Effector memory CD8-positive, alpha-beta T cell (primary cell): ENCODE measurements around the gene HSPE1.
"Not testable (repeated sequence)": the region's sequence is repeated elsewhere in the genome, so short reads cannot be mapped to it uniquely, and the experiment has no call there.

Source experiments
- ATAC-seq: fragments of 150-1000 bp; cut with Tn5 transposase; replicated peaks from 2 replicates; pipeline ENCODE4 v1.10.0; 2021; ENCODE audit warnings: mild to moderate bottlenecking, moderate library complexity
- DNase-seq, 3 experiments: peaks; one replicate each; pipeline ENCODE4 v3.0.0; 2021
- H3K27ac Mint-ChIP-seq, 2 donors: one replicate each; pipeline ENCODE4 v1.8.0; 2022; ENCODE audit warnings: mild to moderate bottlenecking in 2 of 2, mixed read lengths in 2 of 2, moderate library complexity in 2 of 2
- H3K27me3 Mint-ChIP-seq, 2 donors: one replicate each; pipeline ENCODE4 v1.8.0; 2022; ENCODE audit warnings: mixed read lengths in 2 of 2
- H3K36me3 Mint-ChIP-seq: one replicate; pipeline ENCODE4 v1.8.0; 2022; ENCODE audit warnings: mild to moderate bottlenecking, moderate library complexity, mixed read lengths; ENCODE audit not compliant: insufficient read depth
- H3K4me1 Mint-ChIP-seq, 2 donors: one replicate each; pipeline ENCODE4 v1.8.0; 2022; ENCODE audit warnings: low read depth in 2 of 2, mixed read lengths in 2 of 2
- H3K4me3 Mint-ChIP-seq, 2 donors: one replicate each; pipeline ENCODE4 v1.8.0; 2022; ENCODE audit warnings: mild to moderate bottlenecking in 2 of 2, mixed read lengths in 2 of 2, moderate library complexity in 2 of 2
- H3K9me3 Mint-ChIP-seq, 2 donors: one replicate each; pipeline ENCODE4 v1.8.0; 2022; ENCODE audit warnings: mixed read lengths in 2 of 2

Gene HSPE1

GRCh38 chr2:197480165-197481036 lies 19.8 kb upstream of the HSPE1 start:
- DNase-seq: no peak
- peaks cover 51% of the 10 kb centered on the region for H3K36me3 Mint-ChIP-seq
- H3K27me3 Mint-ChIP-seq: no peaks in the 10 kb centered on the region
- H3K4me3 Mint-ChIP-seq: no peak overlapping the region
- no peak for ATAC-seq
- H3K9me3 Mint-ChIP-seq: no peaks in the 10 kb centered on the region
- H3K27ac Mint-ChIP-seq: peak overlapping the region in 1 of 2 donors; percentile 67
- peaks cover 0 to 4% of the 10 kb centered on the region in 2 donors for H3K4me1 Mint-ChIP-seq

- H3K4me1 Mint-ChIP-seq, H3K9me3 Mint-ChIP-seq, H3K27me3 Mint-ChIP-seq, H3K27ac Mint-ChIP-seq, DNase-seq, H3K4me3 Mint-ChIP-seq, ATAC-seq: not testable (repeated sequence)
- H3K36me3 Mint-ChIP-seq: peaks cover 57% of the 10 kb centered on the region
Observed at GRCh38 chr2:197484248-197484647, 15.9 kb upstream of the HSPE1 start.

GRCh38 chr2:197486175-197486574 lies 14.0 kb upstream of the HSPE1 start:
- peaks cover 68% of the 10 kb centered on the region for H3K36me3 Mint-ChIP-seq
- ATAC-seq: no peak
- H3K4me3 Mint-ChIP-seq: no peak overlapping the region
- no peaks in the 10 kb centered on the region for H3K9me3 Mint-ChIP-seq
- peak overlapping the region in 1 of 2 donors; percentile 63 for H3K27ac Mint-ChIP-seq
- H3K4me1 Mint-ChIP-seq: peaks cover 0 to 7% of the 10 kb centered on the region in 2 donors
- H3K27me3 Mint-ChIP-seq: no peaks in the 10 kb centered on the region
- DNase-seq: no peak

- ATAC-seq (no peak), DNase-seq (no peak)
- peaks cover 0 to 7% of the 10 kb centered on the region in 2 donors for H3K4me1 Mint-ChIP-seq
- H3K4me3 Mint-ChIP-seq: no peak overlapping the region
- H3K36me3 Mint-ChIP-seq: peaks cover 73% of the 10 kb centered on the region
- no peaks in the 10 kb centered on the region for H3K27me3 Mint-ChIP-seq
- H3K9me3 Mint-ChIP-seq: no peaks in the 10 kb centered on the region
- H3K27ac Mint-ChIP-seq: peak overlapping the region in 1 of 2 donors; percentile 25
Observed at GRCh38 chr2:197487385-197487784, 12.8 kb upstream of the HSPE1 start.

- H3K4me1 Mint-ChIP-seq: peaks cover 22 to 23% of the 10 kb centered on the region in 2 donors
- H3K27ac Mint-ChIP-seq: no peak overlapping the region
- peaks cover 80% of the 10 kb centered on the region for H3K36me3 Mint-ChIP-seq
- DNase-seq (no peak), ATAC-seq (no peak)
- H3K4me3 Mint-ChIP-seq: no peak overlapping the region
- H3K9me3 Mint-ChIP-seq: no peaks in the 10 kb centered on the region
- no peaks in the 10 kb centered on the region for H3K27me3 Mint-ChIP-seq
Observed at GRCh38 chr2:197495433-197496134, 4.6 kb upstream of the HSPE1 start.

- Mint-ChIP-seq H3K4me1 (peaks cover 31 to 32% of the 10 kb centered on the region in 2 donors), H3K36me3 (peaks cover 78% of the 10 kb centered on the region), H3K27ac (peak overlapping the region in 1 of 2 donors; percentile 96), H3K27me3 (no peaks in the 10 kb centered on the region), H3K9me3 (no peaks in the 10 kb centered on the region), H3K4me3 (no peak overlapping the region)
- DNase-seq: no peak
- ATAC-seq: no peak
Observed at GRCh38 chr2:197496695-197497094, 3.5 kb upstream of the HSPE1 start.

GRCh38 chr2:197497326-197497725 lies 2.9 kb upstream of the HSPE1 start:
- Mint-ChIP-seq H3K4me3 (peak overlapping the region; percentile 83 to 92), H3K27ac (peak overlapping the region; percentile 94 to 96), H3K4me1 (peaks cover 35 to 37% of the 10 kb centered on the region in 2 donors), H3K36me3 (peaks cover 72% of the 10 kb centered on the region), H3K27me3 (no peaks in the 10 kb centered on the region), H3K9me3 (no peaks in the 10 kb centered on the region)
- ATAC-seq: no peak
- DNase-seq: no peak

GRCh38 chr2:197498235-197498936 lies 1.8 kb upstream of the HSPE1 start:
- no peaks in the 10 kb centered on the region for H3K9me3 Mint-ChIP-seq

GRCh38 chr2:197498937-197499593 lies 1.1 kb upstream of the HSPE1 start:
- ATAC-seq: no peak
- Mint-ChIP-seq H3K27ac (peak overlapping the region; percentile 94 to 96), H3K4me3 (peak overlapping the region; percentile 83 to 92), H3K36me3 (peaks cover 70% of the 10 kb centered on the region), H3K9me3 (no peaks in the 10 kb centered on the region), H3K4me1 (peaks cover 38 to 41% of the 10 kb centered on the region in 2 donors), H3K27me3 (no peaks in the 10 kb centered on the region)
- DNase-seq: peak; percentile 31 to 39 (median 32)

More at GRCh38 chr2:197498235-197498936, 1.8 kb upstream of the HSPE1 start:
- no peaks in the 10 kb centered on the region for H3K27me3 Mint-ChIP-seq
- peak overlapping the region; percentile 83 to 92 for H3K4me3 Mint-ChIP-seq
- DNase-seq (no peak), ATAC-seq (no peak)
- H3K27ac Mint-ChIP-seq: peak overlapping the region; percentile 94 to 96
- peaks cover 38 to 41% of the 10 kb centered on the region in 2 donors for H3K4me1 Mint-ChIP-seq
- peaks cover 71% of the 10 kb centered on the region for H3K36me3 Mint-ChIP-seq

GRCh38 chr2:197500503-197501131 lies 438 bp downstream of the HSPE1 start:
- Mint-ChIP-seq H3K27ac (peak overlapping the region; percentile 94 to 96), H3K4me3 (peak overlapping the region; percentile 83 to 92), H3K4me1 (peaks cover 38 to 42% of the 10 kb centered on the region in 2 donors), H3K36me3 (peaks cover 65% of the 10 kb centered on the region), H3K27me3 (no peaks in the 10 kb centered on the region), H3K9me3 (no peaks in the 10 kb centered on the region)
- ATAC-seq: peak; percentile 4
- DNase-seq: peak in 2 of 3 experiments; percentile 9 to 12

- no peaks in the 10 kb centered on the region for H3K9me3 Mint-ChIP-seq
- peaks cover 31 to 39% of the 10 kb centered on the region in 2 donors for H3K4me1 Mint-ChIP-seq
- no peak for DNase-seq
- H3K27me3 Mint-ChIP-seq: no peaks in the 10 kb centered on the region
- peak overlapping the region; percentile 83 to 92 for H3K4me3 Mint-ChIP-seq
- peaks cover 54% of the 10 kb centered on the region for H3K36me3 Mint-ChIP-seq
- H3K27ac Mint-ChIP-seq: peak overlapping the region; percentile 94 to 96
- no peak for ATAC-seq
Observed at GRCh38 chr2:197502201-197502600, 2.0 kb downstream of the HSPE1 start.

- Mint-ChIP-seq H3K36me3 (peaks cover 54% of the 10 kb centered on the region), H3K4me3 (peak overlapping the region; percentile 83 to 92), H3K9me3 (no peaks in the 10 kb centered on the region), H3K4me1 (peaks cover 28 to 34% of the 10 kb centered on the region in 2 donors), H3K27ac (peak overlapping the region; percentile 94 to 96), H3K27me3 (no peaks in the 10 kb centered on the region)
- ATAC-seq (no peak), DNase-seq (no peak)
Observed at GRCh38 chr2:197502685-197503084, 2.5 kb downstream of the HSPE1 start.
